HG03045 (cell line): Measurements from ENCODE around the gene CBFB.
A peak's percentile ranks its signal among the peaks of the same experiment; 100 is the strongest.

ENCODE experiments used
- ATAC-seq: cut with Tn5 transposase; IDR thresholded peaks from one replicate; pipeline ENCODE4 v1.9.1; 2021; ENCODE audit warnings: mild to moderate bottlenecking, moderate library complexity; ENCODE audit not compliant: unreplicated experiment

CBFB gene

DNA sequence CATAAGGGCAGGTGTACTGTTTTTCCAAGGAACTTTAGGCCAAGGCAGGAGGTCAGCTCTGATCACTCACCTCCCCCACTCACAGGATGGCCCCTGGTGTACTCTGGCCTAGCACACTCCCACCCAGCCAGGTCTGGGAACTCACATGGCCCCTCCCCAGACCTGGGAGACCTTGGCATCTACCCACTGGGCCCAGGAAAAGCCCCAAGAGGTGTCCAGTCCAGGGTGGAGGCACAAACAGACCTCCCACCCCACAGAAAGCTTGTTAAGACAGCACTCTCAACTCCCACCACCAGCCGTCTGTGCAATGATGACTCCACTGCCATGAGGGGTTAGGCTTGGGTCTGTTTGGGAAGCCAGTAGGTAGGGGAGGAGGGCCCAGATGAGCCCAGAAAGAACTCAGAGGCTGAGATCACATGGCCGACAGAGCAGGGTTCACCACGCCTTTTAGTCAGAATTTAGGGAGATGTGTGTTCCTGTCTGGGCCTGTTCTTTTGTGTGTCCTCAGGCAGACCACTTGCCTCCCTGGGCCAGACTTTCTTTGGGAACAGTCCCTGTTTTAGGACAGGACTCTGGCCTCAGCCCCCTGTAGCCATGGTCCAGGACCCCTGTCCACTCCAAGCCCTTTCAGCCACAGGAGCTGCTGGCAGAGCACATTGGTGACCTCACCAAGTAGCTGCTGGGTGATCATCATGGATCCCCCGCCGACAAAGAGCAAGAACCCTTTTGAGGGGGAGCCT is 12.1 kb upstream of the CBFB start:
- ATAC-seq = no peak

DNA sequence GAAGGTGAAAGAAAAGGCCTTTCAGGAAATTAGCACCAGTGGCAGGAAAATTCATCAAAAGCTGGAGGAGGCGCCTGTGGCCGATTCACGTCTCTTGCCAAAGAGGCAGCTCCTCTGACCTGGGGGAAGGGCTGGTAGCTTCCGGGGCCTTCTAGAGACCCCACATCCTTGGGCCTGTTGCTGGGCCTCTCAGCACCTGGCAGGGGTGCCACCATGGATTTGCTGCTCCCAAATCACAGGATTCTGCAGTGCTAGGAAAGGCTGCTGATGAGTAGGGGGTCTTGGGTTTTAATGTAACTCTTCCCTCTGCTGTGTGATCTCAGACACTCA is 11.6 kb upstream of the CBFB start:
- no peak for ATAC-seq

DNA sequence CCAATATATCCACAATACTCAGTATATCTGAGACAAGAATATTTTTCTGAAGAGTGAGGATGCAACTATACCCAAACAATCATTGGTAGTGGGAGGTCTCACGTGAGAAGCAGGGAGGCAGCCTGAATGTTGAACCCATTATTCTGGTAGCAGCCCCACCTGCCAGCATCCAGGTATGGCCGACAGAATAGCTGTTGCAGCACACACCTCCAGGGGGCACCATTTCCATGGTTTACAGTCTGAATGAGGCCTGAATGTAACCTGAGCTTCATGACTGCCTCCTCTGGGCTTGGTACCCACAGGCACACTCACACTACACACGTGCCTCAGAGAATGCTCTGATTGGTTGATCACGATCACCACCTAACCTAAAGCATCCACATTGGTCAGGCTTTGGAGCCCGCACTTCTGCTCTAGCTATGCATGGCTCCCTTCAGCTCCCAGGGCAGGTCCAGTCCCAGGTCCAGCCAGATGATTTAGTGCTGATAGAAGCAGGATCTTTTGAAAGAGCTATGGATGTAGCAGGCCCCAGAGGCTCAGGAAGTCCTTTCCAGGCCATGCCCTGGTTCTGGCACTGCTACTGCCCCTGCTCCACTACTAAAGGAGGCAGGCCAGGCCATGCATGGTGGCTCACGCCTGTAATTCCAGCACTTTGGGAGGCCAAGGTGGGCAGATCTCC is 11.0 kb upstream of the CBFB start:
- ATAC-seq = peak; percentile 79

DNA sequence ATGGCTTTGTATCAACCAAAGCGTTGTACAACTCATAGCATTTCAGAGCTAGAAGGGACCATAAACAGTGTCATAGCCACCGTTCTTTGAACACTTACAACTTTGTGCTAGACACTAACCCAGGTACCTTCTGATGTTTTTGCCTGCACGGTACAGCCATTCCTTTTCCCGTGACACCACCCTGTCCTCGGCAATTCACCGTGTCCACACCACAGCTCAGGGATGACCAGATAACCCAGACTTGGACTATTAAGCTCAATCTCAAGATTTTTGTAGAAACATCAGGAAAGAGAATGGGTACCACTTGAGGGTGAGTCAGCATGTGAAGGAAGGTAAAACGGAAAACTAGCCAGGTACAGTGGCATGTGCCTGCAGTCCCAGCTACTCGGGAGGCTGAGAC is 9.8 kb upstream of the CBFB start:
- ATAC-seq = no peak

DNA sequence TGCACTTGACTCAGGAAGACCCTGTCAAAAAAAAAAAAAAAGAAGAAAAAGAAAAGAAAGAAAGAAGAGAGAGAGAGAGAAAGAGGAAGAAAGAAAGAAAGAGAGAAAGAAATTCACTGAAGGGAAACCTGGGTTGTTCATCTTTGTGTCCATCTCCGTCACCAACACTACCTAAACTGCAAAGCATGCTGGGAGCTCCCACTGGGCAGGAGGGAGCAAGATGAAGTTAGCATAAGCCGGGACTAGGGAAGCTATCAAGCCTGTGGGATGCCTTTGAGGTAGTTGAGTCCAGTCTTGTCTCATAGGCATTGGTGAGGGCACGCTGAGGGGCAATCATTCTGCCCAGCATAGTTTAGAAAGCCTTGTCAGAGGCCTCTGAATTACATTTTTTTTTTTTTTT is 7.6 kb upstream of the CBFB start:
- no peak for ATAC-seq

DNA sequence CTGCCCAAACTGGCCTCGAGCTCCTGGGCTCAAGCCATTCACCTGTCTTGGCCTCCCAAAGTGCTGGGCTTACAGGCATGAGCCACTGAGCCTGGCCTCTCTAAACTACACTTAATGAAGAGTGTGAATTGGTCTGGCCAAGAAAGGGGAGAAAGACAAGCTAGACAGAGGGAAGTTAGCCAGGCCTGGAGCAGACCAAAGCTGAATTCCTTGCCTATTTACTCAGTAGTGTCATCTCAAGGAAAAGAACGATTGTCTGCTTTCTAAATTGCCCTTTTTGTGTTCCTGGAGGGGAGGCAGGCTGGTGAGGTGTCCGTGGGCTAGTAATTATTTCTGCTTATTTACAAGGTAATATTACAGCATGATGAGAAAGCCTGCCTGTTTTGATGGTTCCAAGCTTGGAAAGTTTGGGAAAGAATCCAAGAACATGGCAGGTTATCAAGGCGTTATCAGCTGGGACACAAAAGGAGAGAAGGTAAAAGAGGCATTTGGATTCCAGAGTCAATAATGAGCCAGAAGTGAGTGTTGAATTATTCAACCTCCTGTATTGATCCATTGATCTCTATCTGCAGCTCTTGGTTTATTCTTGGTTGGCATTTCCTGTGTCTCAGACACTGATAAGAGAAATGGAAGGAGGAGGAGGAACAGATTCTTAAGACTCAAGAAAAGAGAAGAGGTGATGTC is 6.3 kb upstream of the CBFB start:
- no peak for ATAC-seq

DNA sequence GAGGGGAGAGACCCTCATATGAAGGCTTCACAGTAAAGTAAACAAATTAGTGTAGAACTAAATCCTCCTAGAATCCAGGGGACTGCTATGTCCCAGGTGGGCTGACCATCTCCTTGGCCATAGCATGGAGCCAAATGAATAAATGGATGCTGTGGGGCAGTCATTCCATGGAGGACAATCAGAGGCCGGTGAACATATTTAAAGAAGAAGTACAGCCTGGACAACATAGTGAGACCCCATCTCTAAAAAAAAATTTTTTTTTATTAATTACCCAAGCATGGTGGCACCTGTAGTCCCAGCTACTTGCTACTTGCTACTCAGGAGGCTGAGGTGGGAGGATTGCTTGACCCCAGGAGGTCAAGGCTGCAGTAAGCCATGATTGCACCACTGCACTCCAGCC is 5.3 kb upstream of the CBFB start:
- no peak for ATAC-seq

DNA sequence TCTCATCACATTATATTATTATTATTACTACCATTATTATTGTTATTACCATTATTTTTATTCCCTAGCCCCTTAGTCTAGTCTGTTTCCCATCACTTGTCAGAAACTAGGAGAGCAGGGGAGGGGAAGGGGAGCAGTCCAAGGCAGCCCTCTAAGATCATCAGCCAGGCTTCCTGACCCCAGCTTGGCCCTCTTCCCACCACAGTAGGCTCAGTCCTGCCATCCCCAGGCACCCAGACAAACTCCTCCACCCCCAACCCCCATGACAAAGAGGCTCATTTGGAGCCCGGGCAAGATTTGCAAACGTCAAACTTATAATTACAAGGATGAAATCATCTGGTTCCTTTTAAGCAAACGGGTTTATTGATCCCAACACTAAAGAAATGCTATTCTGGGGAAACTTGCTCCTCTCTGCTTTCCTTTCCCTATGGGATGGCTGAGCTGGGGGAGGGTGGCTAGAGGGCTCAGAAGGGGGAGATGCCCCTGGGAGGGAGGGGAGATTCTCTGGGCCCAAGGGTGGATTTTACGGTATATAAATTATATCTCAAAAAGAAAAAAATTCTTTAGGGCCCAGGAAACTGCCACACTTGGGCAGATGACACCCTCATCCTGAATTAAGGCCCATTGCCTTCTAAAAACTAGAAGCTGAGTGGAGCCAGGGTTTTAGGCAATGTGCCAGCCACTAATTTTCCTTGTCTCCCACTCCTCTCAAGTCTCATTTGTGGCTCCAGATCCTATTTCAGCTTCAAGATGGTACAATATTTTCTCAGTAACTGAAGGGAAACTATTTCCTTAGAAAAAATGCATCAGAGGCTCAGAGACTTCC is 4.4 kb upstream of the CBFB start:
- no peak for ATAC-seq

DNA sequence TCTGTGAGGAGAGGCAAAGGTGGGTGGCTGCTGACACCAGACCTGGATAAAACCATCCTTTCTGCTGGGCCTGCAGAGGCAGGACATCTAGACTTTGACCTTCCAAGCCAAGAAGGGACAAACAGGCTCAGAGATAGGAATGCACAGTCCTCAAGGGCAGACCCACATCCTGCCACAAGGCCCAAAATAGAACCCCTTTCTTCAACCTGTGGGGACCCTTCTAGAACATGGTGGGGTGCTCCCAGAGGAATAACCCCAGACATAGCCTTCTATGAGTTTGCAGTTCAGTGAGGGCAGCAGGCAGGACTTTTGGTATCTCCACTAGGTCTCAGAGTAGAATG is 3.8 kb upstream of the CBFB start:
- no peak for ATAC-seq

DNA sequence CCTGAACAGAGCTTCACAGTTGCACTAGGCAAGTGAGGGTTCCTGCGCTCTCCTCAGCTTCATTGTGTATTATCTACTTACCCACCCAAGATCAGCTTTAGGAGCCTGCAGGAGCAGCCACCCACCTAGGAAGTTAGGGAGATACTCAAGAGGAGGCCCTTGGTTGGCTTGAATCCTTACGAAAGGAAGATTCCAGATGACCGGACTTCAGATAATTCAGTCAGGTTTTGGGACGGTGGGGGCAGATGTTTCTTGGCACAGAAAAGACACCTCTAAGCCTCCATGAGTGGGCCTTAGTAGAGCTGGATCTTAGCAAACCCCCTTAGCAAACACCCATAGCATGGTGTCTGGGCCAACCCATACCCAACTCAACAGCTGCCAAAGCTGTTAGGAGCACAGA is 2.4 kb upstream of the CBFB start:
- no peak for ATAC-seq

DNA sequence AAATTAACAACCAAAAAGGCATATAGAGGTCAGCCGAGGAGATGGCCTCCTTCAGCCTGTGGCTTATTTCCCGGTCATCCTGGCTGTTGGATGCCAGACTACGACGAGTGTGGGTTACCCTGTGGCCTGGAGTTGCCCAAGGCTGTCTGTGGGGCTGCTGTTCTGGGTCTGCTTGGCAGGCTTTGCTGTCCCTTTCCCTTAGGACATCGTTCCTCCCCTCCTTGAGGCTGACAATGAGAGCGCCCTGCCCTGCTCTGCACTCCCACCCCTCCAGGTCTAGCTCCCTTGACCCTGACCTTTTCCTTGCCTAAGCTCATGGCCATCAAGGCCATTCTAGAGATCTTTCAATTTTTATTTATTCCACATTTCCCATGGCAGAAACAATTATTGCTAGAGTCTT is 1.9 kb upstream of the CBFB start:
- no peak for ATAC-seq

DNA sequence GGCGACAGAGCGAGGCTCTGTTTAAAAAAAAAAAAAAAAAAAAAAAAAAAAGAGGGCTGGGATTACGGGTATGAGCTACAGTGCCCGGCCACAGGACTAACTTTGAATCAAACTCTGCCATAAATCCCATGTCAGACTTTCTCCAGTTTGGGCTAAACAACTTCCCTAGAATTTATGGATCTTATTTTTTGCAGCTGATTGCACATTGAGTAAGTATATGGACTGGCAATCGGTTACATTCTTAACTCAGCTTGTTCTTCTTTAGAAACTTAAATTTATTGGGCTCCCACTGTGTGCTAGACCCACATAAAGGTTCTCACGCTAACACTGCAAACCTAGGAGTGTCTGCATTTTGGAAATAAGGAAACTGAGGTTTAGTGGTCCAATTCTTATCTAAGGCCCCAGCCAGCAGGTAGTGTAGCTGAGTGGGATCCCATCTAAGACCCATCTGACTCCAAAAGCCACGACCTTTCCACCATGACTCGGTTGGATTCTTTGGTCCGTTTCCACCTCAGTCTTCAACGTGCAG is 718 bp upstream of the CBFB start:
- no peak for ATAC-seq

DNA sequence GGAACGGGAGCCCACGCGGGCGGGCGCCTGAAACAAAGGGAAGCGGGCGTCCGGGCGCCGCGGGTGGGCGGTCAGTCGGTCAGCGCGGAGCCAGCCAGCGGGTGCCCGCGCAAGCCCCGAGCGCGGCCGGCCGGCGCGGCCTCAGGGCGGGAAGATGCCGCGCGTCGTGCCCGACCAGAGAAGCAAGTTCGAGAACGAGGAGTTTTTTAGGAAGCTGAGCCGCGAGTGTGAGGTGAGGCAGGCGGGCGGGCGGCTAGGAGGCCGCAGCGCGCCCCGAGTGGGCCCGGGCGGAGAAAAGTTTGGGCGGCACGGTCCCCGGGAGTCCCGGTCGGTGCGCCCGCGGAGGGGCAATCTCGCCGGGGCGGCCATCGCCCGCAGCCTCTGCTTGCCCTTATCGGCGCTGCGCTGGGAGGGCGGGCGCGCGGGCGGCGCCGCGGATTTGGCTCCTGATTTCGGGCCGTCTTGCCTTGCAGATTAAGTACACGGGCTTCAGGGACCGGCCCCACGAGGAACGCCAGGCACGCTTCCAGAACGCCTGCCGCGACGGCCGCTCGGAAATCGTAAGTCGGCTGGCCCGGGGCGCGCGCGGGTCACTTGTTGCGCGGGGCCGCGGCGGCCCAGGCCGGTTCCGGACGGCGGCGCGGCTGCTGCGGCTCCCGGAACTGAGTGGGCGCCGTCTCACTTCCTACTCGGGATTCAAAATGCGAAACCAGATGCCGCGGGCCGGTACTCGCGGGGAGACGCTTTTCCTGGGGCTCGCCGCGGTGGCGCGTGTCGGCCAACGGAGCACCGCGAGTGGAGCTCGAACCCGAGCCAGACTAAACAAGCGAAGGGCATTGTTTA is 526 bp downstream of the CBFB start:
- peak; percentile 44 for ATAC-seq

DNA sequence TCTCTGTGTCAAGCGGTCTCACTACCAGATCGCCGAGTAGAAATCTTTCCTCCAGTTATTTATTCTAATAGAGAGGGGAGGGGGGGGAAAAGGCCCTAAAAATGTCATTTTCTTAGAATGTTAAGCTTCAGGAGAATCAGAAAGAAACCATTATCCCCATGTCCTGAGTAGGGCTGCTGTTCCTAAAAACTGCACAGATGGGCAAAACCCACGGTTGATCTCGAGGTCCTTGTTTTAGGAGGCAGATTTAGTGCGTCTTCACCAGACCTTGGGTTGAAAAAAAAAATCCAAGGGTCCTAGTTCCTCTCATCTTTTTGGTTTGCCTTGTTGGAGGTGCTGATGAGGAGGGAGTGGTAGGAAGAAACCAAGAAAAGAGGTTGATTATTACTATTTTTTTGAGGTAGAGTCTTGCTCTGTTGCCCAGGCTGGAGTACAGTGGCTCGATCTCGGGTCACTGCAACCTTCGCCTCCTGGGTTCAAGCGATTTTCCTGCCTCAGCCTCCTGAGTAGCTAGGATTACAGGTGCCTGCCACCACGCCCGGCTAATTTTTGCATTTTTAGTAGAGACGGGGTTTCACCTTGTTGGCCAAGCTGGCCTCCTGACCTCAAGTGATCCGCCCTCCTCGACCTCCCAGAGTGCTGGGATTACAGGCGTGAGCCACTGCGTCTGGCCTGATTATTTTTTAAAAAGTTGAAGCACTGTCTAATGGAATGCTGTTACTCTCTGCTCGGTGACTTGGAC is 1.4 kb downstream of the CBFB start:
- no peak for ATAC-seq

DNA sequence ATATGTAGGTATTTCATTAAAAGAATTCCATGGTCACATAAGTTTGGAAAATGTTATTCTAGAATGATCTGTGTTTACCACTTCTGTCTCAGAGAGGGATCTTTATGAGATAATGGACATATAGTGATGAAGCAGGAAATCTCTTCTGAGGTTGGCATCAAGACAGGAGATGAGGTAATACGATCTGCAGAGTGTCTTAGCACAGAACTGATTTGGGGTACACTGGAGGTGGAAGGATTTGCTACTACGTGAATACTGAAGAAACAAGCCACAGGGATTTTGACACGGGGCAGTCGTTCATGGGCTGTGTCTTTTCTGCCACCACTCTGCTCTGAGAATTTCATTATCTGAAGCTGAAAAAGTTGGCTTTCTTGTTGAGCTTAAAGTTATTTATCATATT is 5.5 kb downstream of the CBFB start:
- no peak for ATAC-seq

DNA sequence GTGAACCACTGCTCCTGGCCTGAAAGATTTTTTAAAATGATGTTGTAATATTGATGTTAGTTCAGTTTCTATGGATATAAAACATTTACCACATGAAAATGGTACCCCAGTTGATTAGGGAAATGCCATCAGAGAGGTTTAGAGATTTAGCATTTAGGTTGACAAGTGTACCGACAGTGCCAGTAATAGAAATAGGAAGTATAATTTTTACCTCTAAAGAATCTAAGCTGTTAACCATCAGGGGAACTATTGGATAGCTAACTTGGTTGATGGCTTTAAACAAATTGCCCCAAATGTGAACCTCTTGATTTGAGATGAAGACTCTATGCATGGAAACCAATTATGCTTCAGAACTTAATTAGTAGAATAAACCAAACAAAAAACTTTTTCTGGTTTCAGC is 6.4 kb downstream of the CBFB start:
- no peak for ATAC-seq

DNA sequence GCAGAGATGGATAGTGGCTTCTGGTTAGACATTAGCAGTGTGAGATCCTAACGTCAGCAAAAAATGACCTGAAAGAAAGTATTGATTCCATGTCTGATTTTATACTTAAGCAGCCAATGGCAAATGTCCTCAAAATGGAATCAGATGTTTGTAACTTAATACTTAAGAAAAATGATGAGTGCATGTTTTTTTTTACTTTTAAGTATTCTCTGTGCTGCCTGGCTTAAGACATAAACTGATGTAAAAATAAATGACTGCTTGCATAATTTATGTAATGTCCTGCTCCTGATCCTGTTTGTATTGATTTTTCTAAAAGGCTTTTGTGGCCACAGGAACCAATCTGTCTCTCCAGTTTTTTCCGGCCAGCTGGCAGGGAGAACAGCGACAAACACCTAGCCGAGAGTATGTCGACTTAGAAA is 7.4 kb downstream of the CBFB start:
- no peak for ATAC-seq

DNA sequence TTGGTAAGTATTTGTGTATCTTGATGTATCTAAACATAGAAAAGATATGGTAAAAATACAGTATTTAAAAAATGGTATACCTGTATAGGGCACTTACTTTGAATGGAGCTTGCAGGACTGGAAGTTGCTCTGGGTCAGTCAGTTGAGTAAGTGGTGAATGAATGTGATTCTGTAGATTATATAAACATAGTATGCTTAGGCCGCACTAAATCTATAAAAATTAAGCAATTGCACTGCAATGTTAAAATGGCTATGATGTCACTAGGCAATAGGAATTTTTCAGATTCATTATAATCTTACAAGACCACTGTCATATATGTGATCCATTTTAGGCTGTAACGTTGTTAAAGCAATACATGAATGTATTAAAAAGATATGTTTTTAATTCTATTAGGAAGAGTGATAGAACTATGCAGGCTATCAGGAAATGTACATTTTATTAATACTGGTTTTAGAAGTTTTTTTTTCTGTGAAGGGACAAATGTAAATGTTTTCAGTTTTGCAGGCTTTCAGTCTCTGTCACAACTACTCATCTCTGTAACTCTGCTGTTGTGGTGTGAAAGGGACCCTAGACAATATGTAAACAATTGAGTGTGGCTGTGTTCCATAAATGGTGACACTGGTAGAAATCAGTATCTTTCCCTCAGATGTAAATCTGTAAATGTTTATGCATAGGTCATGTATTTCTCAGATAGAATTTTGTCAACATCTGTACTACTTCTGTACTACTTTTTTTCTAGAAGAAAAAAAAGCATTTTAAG is 10.5 kb downstream of the CBFB start:
- ATAC-seq = no peak

DNA sequence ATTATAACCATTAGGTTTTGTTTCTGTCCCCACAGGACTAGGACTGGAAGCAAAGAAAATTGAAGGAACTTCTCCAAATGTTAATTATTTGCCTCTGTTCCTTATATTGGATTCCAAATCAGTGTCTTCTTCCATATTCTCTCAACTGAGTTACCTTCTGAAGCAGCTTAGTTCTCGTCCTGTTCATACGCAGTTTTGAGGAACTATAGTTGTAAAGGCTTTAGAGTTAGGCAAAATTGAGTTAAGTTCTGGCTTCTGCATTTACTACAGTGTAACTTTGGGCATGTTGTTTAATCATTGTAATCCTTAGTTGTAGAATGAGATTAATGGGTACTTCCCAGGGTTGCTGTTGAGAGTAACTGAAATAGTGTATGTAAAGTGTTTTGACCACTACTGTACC is 11.2 kb downstream of the CBFB start:
- ATAC-seq = no peak
